ENCODE data around the gene SCUBE1. TPM values are rescaled to one million over a fixed set of nuclear protein-coding genes. Genes with fewer than 3 reads are reported as not detected.

Gene SCUBE1
- total RNA-seq, 1 experiment from 2014 or later: 3.9 TPM

DNA sequence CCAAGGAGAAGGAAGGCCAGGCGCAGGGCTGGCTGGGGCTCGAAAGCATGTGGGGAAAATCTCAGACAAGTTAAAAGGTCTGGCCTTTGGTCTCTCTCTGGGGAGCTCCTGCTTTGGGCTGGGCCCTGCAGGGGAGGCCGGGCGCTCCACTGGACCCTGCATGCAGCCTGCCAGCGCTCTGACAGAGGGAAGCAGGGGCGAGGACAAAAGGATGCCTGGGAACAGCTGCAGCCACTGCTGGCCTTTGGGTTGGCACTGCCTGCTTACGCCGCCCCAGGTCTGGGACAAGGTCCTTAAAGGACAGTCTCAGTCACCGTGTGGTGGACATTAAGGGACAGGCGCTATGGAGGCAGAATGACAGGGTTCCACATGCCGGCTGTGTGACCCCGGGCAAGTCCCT lies 99.8 kb downstream of the SCUBE1 start (continued):
- TF ChIP-seq POLR2AphosphoS5 (IDR thresholded peaks at IDR 0.05; ENCODE audit: low read depth, low read length): no peak

DNA sequence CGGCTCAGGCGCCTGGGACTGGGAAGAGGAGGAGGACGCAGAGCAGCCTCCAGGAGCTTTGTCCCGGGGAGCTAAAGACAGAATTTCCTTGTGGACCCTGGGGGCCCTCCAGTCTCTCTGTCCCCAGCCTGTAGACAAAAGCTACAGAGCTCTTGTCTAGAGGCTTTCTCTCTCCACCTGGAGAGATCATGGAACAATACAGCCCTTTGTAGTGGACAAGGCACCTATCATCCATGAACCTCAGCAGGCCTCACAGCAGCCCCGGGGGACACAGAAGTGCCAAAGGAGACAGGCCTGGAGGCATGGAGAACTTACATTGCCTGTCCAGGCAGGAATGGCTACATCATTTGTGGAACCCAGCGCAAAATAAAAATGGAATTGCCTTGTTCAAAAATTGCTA lies 100.5 kb downstream of the SCUBE1 start:
- H3K27me3 ChIP-seq (ENCODE audit: insufficient read depth, low read length): no peaks in the 10 kb centered on the region
- H2AFZ ChIP-seq (ENCODE audit: low read depth, low read length, poor library complexity, severe bottlenecking): no peak overlapping the region
- ATAC-seq (no peak), DNase-seq (ENCODE audit: low read depth, low spot score) (no peak)
- no peaks in the 10 kb centered on the region for H3K79me2 ChIP-seq (ENCODE audit: insufficient read depth, low read length)
- peaks cover 7 to 12% of the 10 kb centered on the region in 2 experiments; a peak in 3 of 4 replicates for H3K4me1 ChIP-seq (ENCODE audit: control insufficient read depth in 1 of 2, insufficient read depth in 2 of 2, low read length in 2 of 2)
- H4K20me1 ChIP-seq (ENCODE audit: insufficient read depth): no peaks in the 10 kb centered on the region
- H3K4me3 ChIP-seq (replicated peaks in 1 of 2; ENCODE audit: low read depth in 1 of 2, low read length in 2 of 2): no peak overlapping the region
- POLR2A ChIA-PET: no interaction called here
- H3K36me3 ChIP-seq (ENCODE audit: control insufficient read depth in 1 of 2, insufficient read depth in 2 of 2, low read length in 2 of 2): no peaks in the 10 kb centered on the region
- intact Hi-C loops (cut with micrococcal nuclease): no loop called here
- H3K9me2 ChIP-seq (ENCODE audit: insufficient read depth): no peaks in the 10 kb centered on the region
- CTCF ChIA-PET: interaction anchor here (0.6 kb wide), 1 partner anchor 34 kb away, joined by 3 read pairs; no protein-coding TSS in a partner anchor
- TF ChIP-seq POLR2AphosphoS5 (IDR thresholded peaks at IDR 0.05; ENCODE audit: low read depth, low read length) (no peak), YY1 (IDR thresholded peaks at IDR 0.05; ENCODE audit: extremely low read depth, insufficient replicate concordance, low read depth, low read length) (no peak), ZFX (IDR thresholded peaks at IDR 0.05) (no peak), FOSL1 (IDR thresholded peaks at IDR 0.05; ENCODE audit: low read depth) (no peak), TCF7L2 (IDR thresholded peaks at IDR 0.05; ENCODE audit: borderline replicate concordance, extremely low read depth, insufficient read depth, insufficient read length) (no peak), SRF (IDR thresholded peaks at IDR 0.05; ENCODE audit: low read depth) (no peak), EZH2 (IDR thresholded peaks at IDR 0.05) (no peak), RAD21 (IDR thresholded peaks at IDR 0.05; ENCODE audit: low read depth) (no peak), CEBPB (IDR thresholded peaks at IDR 0.05; ENCODE audit: low read depth) (no peak), CBX3 (IDR thresholded peaks at IDR 0.05; ENCODE audit: low read depth) (no peak), ZNF274 (IDR thresholded peaks at IDR 0.05; ENCODE audit: low read depth, low read length) (no peak), EZH2phosphoT487 (IDR thresholded peaks at IDR 0.05; ENCODE audit: borderline replicate concordance) (no peak), EGR1 (IDR thresholded peaks at IDR 0.05; ENCODE audit: low read depth) (no peak), SIN3A (IDR thresholded peaks at IDR 0.05; ENCODE audit: low read depth) (no peak)
- TF ChIP-seq, protein P1, sequence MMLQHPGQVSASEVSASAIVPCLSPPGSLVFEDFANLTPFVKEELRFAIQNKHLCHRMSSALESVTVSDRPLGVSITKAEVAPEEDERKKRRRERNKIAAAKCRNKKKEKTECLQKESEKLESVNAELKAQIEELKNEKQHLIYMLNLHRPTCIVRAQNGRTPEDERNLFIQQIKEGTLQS (IDR thresholded peaks at IDR 0.05): no peak
- TF ChIP-seq, protein P2, sequence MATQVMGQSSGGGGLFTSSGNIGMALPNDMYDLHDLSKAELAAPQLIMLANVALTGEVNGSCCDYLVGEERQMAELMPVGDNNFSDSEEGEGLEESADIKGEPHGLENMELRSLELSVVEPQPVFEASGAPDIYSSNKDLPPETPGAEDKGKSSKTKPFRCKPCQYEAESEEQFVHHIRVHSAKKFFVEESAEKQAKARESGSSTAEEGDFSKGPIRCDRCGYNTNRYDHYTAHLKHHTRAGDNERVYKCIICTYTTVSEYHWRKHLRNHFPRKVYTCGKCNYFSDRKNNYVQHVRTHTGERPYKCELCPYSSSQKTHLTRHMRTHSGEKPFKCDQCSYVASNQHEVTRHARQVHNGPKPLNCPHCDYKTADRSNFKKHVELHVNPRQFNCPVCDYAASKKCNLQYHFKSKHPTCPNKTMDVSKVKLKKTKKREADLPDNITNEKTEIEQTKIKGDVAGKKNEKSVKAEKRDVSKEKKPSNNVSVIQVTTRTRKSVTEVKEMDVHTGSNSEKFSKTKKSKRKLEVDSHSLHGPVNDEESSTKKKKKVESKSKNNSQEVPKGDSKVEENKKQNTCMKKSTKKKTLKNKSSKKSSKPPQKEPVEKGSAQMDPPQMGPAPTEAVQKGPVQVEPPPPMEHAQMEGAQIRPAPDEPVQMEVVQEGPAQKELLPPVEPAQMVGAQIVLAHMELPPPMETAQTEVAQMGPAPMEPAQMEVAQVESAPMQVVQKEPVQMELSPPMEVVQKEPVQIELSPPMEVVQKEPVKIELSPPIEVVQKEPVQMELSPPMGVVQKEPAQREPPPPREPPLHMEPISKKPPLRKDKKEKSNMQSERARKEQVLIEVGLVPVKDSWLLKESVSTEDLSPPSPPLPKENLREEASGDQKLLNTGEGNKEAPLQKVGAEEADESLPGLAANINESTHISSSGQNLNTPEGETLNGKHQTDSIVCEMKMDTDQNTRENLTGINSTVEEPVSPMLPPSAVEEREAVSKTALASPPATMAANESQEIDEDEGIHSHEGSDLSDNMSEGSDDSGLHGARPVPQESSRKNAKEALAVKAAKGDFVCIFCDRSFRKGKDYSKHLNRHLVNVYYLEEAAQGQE (IDR thresholded peaks at IDR 0.05; ENCODE audit: low read depth): no peak
- H3K9ac ChIP-seq (ENCODE audit: low read length): no peak overlapping the region
- no peaks in the 10 kb centered on the region for H3K9me3 ChIP-seq (ENCODE audit: control insufficient read depth in 1 of 2, insufficient read depth in 1 of 2, low read depth in 1 of 2, low read length in 2 of 2)
- BruUV-seq (replicated peaks): no TSS peak
- RAD21 ChIA-PET (ENCODE audit: low non-redundant PET in 1 of 2, low total read pairs in 2 of 2, uncharacterized antibody in 2 of 2, unreplicated experiment in 2 of 2): no interaction called here
- no peak overlapping the region for H3K27ac ChIP-seq (ENCODE audit: low read depth, low read length)
- no peak overlapping the region for H3K4me2 ChIP-seq (ENCODE audit: low read length)

All from HCT116 (cell line).